HCT116 (cell line): ENCODE results near the gene COL1A1. TPM values are rescaled to one million over a fixed set of nuclear protein-coding genes. Genes with fewer than 3 reads are reported as not detected.

Experiments used
- ATAC-seq: fragments of 200-7000 bp; cut with Tn5 transposase; 2 replicates; pipeline ENCODE4 v1.9.1; 2020; ENCODE audit warnings: mild to moderate bottlenecking, moderate library complexity
- BruUV-seq: library from RNA; stranded (reverse); fragments of 400-500 nt; replicated peaks from 2 replicates; lab custom pipeline; 2021; lab: Mats Ljungman, UMichigan
- CTCF ChIA-PET: fragments of 300-600 bp; sonication (Branson Sonifier 250); formaldehyde crosslinking; loops from one replicate; lab custom pipeline; 2021; ENCODE audit warnings: antibody characterized with exemption; lab: Charles Lee
- POLR2A ChIA-PET: fragments of 300-600, 350-600 bp; sonication (Branson Sonifier 250); formaldehyde crosslinking; loops from one replicate; lab custom pipeline; 2021; ENCODE audit warnings: antibody characterized with exemption; lab: Charles Lee
- RAD21 ChIA-PET, 2 experiments: fragments of 300-600 bp; sonication (Branson Sonifier 250); formaldehyde crosslinking; loops; one replicate each; lab custom pipeline; 2023; ENCODE audit warnings: low total read pairs in 2 of 2; ENCODE audit not compliant: uncharacterized antibody in 2 of 2, unreplicated experiment in 2 of 2, low non-redundant PET in 1 of 2; lab: Charles Lee
- DNase-seq: peaks from one replicate; pipeline ENCODE4 v3.0.0-alpha.2; 2010; ENCODE audit warnings: low read depth, low spot score
- H2AFZ ChIP-seq: fragments of 200-600 bp; shearing (Covaris generic), sonication (generic); 2 replicates; pipeline ENCODE4 v1.6.1; 2017; ENCODE audit warnings: low read depth, mixed run types, mixed read lengths, antibody characterized with exemption, low read length; ENCODE audit not compliant: poor library complexity, severe bottlenecking
- H3K27ac ChIP-seq: 2 replicates; pipeline ENCODE4 v1.5.1; 2012; ENCODE audit warnings: low read depth, low read length
- H3K27me3 ChIP-seq: fragments of 200-600 bp; sonication (generic); 2 replicates; pipeline ENCODE4 v1.6.1; 2016; ENCODE audit warnings: mixed run types, low read length, mixed read lengths; ENCODE audit not compliant: insufficient read depth
- H3K36me3 ChIP-seq, 2 experiments: fragments of 200-500 bp in 1 of 2; fragments of 200-600 bp in 1 of 2; sonication (Bioruptor generic) in 1 of 2; sonication (generic) in 1 of 2; 2 replicates each; pipeline versions ENCODE4 v1.5.1 to v1.6.1; 2014 to 2016; ENCODE audit warnings: low read length in 2 of 2, inconsistent platforms in 1 of 2, mixed read lengths in 1 of 2, mixed run types in 1 of 2; ENCODE audit not compliant: insufficient read depth in 2 of 2, control insufficient read depth in 1 of 2
- H3K4me1 ChIP-seq, 2 experiments: fragments of 200-600 bp in 1 of 2; sonication (generic) in 1 of 2; 2 replicates each; pipeline versions ENCODE4 v1.5.1 to v1.6.1; 2012 to 2017; ENCODE audit warnings: low read length in 2 of 2, inconsistent platforms in 1 of 2, mild to moderate bottlenecking in 1 of 2, mixed read lengths in 1 of 2, mixed run types in 1 of 2, moderate library complexity in 1 of 2; ENCODE audit not compliant: insufficient read depth in 2 of 2, control insufficient read depth in 1 of 2
- H3K4me2 ChIP-seq: fragments of 200-600 bp; sonication (generic); 2 replicates; pipeline ENCODE4 v1.6.1; 2017; ENCODE audit warnings: mixed run types, low read length, mixed read lengths
- H3K4me3 ChIP-seq, 2 experiments: fragments of 200-600 bp in 1 of 2; sonication (generic) in 1 of 2; replicated peaks in 1 of 2; 2 replicates each; pipeline ENCODE4 v1.5.1; 2011 to 2016; ENCODE audit warnings: low read length in 2 of 2, control low read depth in 1 of 2, low read depth in 1 of 2, mild to moderate bottlenecking in 1 of 2, mixed read lengths in 1 of 2, mixed run types in 1 of 2
- H3K79me2 ChIP-seq: fragments of 200-600 bp; sonication (generic); 2 replicates; pipeline ENCODE4 v1.6.1; 2017; ENCODE audit warnings: mild to moderate bottlenecking, mixed run types, low read length, moderate library complexity, mixed read lengths; ENCODE audit not compliant: insufficient read depth
- H3K9ac ChIP-seq: fragments of 200-600 bp; sonication (generic); 2 replicates; pipeline ENCODE4 v1.6.1; 2016; ENCODE audit warnings: low read length, mixed read lengths
- H3K9me2 ChIP-seq: fragments of 200-600 bp; sonication (generic), shearing (Covaris generic); 2 replicates; pipeline ENCODE4 v1.6.1; 2017; ENCODE audit warnings: mixed run types, mild to moderate bottlenecking, moderate library complexity; ENCODE audit not compliant: insufficient read depth
- H3K9me3 ChIP-seq, 2 experiments: fragments of 200-500 bp in 1 of 2; fragments of 200-600 bp in 1 of 2; sonication (Bioruptor generic) in 1 of 2; sonication (generic) in 1 of 2; 2 replicates each; pipeline ENCODE4 v1.6.1; 2014 to 2017; ENCODE audit warnings: low read length in 2 of 2, mixed read lengths in 2 of 2, inconsistent platforms in 1 of 2, low read depth in 1 of 2, mild to moderate bottlenecking in 1 of 2, mixed run types in 1 of 2, moderate library complexity in 1 of 2; ENCODE audit not compliant: control insufficient read depth in 1 of 2, insufficient read depth in 1 of 2
- H4K20me1 ChIP-seq: fragments of 200-600 bp; sonication (generic), shearing (Covaris generic); 2 replicates; pipeline ENCODE4 v1.6.1; 2017; ENCODE audit warnings: mixed run types, mild to moderate bottlenecking, moderate library complexity; ENCODE audit not compliant: insufficient read depth
- ATF3 ChIP-seq: IDR thresholded peaks from 2 replicates; pipeline ENCODE4 v1.6.1; 2012
- CBX3 ChIP-seq: IDR thresholded peaks from 2 replicates; pipeline ENCODE4 v1.6.1; 2012; ENCODE audit warnings: low read depth
- CEBPB ChIP-seq: IDR thresholded peaks from 2 replicates; pipeline ENCODE4 v1.6.1; 2012; ENCODE audit warnings: low read depth
- EGR1 ChIP-seq: IDR thresholded peaks from 2 replicates; pipeline ENCODE4 v1.6.1; 2012; ENCODE audit warnings: low read depth
- EZH2 ChIP-seq: fragments of 200-600 bp; sonication (generic); IDR thresholded peaks from 2 replicates; pipeline ENCODE4 v1.6.1; 2017; ENCODE audit warnings: antibody characterized with exemption, mixed run types
- FOSL1 ChIP-seq: IDR thresholded peaks from 2 replicates; pipeline ENCODE4 v1.6.1; 2012; ENCODE audit warnings: low read depth
- MAX ChIP-seq: IDR thresholded peaks from 2 replicates; pipeline ENCODE4 v1.6.1; 2012
- POLR2AphosphoS5 ChIP-seq: IDR thresholded peaks from 2 replicates; pipeline ENCODE4 v1.6.1; 2011; ENCODE audit warnings: mild to moderate bottlenecking, low read depth, low read length, moderate library complexity
- SP1 ChIP-seq: IDR thresholded peaks from 2 replicates; pipeline ENCODE4 v1.6.1; 2012; ENCODE audit warnings: low read depth
- TCF7L2 ChIP-seq: IDR thresholded peaks from 2 replicates; pipeline ENCODE4 v1.7.0; 2011; ENCODE audit warnings: borderline replicate concordance, inconsistent platforms; ENCODE audit not compliant: insufficient read depth, insufficient read length; ENCODE audit errors: extremely low read depth
- ZNF274 ChIP-seq: fragments of 200-500 bp; sonication (Bioruptor generic); IDR thresholded peaks from 2 replicates; pipeline ENCODE4 v1.6.1; 2014; ENCODE audit warnings: mild to moderate bottlenecking, low read depth, low read length, inconsistent platforms
- intact Hi-C: fragments of 100-400 bp; cut with micrococcal nuclease; formaldehyde crosslinking; loops from 2 replicates; pipeline ENCODE4 v1.10.0; 2022
- total RNA-seq: library from RNA; stranded (reverse); gene quantifications from one replicate; pipeline ENCODE4 v1.2.1, GENCODE V29; 2021; ENCODE audit not compliant: unreplicated experiment
- TF ChIP-seq, protein P1 (sequence below), 3 experiments: fragments of 200-600 bp in 1 of 3; sonication (generic) in 1 of 3; IDR thresholded peaks in 2 of 3; conservative IDR thresholded peaks in 1 of 3; 2 replicates each; pipeline ENCODE4 v1.5.1; 2012 to 2017; ENCODE audit warnings: low read depth in 2 of 3, low read length in 2 of 3, antibody characterized with exemption in 1 of 3, borderline replicate concordance in 1 of 3, control low read depth in 1 of 3, mild to moderate bottlenecking in 1 of 3, mixed read lengths in 1 of 3, mixed run types in 1 of 3, moderate library complexity in 1 of 3; ENCODE audit not compliant: insufficient read depth in 1 of 3

Gene COL1A1
- total RNA-seq, 1 experiment from 2014 or later = 33.6 TPM

GRCh38 chr17:50161911-50162288 is 39.5 kb downstream of the COL1A1 start:
- no TSS peak for BruUV-seq
- Histone ChIP-seq H3K4me3 (peak overlapping the region in 1 of 2 experiments; percentile 59; a peak in 2 of 4 replicates), H3K9ac (peak overlapping the region; percentile 21), H3K36me3 (no peaks in the 10 kb centered on the region), H3K27ac (no peak overlapping the region), H3K9me2 (no peaks in the 10 kb centered on the region), H3K79me2 (no peaks in the 10 kb centered on the region), H3K27me3 (no peaks in the 10 kb centered on the region), H2AFZ (peak overlapping the region; percentile 76), H3K9me3 (no peaks in the 10 kb centered on the region), H4K20me1 (no peaks in the 10 kb centered on the region), H3K4me1 (peaks cover 20 to 36% of the 10 kb centered on the region in 2 experiments), H3K4me2 (peak overlapping the region; percentile 88)
- intact Hi-C loops = loop anchor here (2.0 kb wide), 1 partner anchor 47 kb away; no protein-coding TSS in a partner anchor
- POLR2A ChIA-PET = interaction anchor here (2.8 kb wide), 1 partner anchor 10 kb away, joined by 22 read pairs; no protein-coding TSS in a partner anchor
- no peak for DNase-seq
- ATAC-seq = peak; percentile 5; the same call in 1 of the 2 replicates
- RAD21 ChIA-PET = no interaction called here
- TF ChIP-seq CEBPB = no peak
- no peak for TF ChIP-seq ZNF274
- TF ChIP-seq TCF7L2 = no peak
- TF ChIP-seq FOSL1 = no peak
- CTCF ChIA-PET = interaction anchor here (1.0 to 2.8 kb wide), 9 partner anchors 10 to 173 kb away, joined by 3 to 31 read pairs (median 5); partner anchors contain the start of gene PPP1R9B

DNA sequence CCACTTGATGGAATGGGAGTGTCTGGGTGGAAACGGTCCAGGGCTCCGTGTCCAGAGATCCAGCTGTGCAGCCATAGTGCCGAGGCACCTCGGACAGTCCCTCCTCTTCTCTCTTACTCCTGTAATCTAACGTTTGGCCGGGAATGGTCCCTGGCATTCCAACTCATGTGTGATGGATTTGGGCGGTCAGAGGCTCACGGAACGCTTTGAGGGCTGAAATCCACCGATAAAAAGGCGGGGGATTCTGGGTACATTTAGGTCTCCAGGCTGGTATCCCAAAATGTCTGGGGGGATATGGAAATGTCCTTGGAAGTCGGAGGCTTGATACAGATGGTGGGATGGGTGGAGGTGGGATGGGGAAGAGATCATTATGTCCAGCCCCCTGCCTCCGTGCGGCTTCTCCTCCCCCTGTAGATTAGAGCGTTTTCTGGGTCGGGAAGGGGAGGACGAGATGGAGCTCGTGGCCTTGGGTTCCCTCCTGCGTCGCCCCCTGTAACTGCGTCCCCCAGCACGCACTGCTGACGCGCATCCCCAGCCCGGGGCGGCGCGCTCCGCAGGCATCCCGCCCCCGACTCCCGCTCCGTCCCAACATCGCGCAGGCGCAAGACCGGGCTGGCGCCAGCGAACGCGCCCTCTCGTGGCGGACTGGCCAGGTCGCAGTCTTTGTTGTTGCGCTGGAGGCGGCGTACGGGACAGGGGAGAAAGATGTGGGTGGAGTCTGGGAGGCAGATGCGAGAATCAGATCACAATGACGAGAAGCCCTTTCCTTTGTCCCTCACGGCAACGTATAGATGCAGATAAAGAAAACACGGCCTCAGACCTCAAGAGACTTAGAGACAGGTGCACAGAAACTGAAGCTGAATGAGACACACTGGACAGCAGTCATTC is 40.2 kb downstream of the COL1A1 start:
- H2AFZ ChIP-seq = peak overlapping the region; percentile 76
- H3K4me1 ChIP-seq = peaks cover 20 to 34% of the 10 kb centered on the region in 2 experiments
- no peaks in the 10 kb centered on the region for H3K9me2 ChIP-seq
- TSS peak; percentile 64 for BruUV-seq
- ChIA-PET CTCF (interaction anchor here (0.8 to 2.8 kb wide), 13 partner anchors 9 to 174 kb away, joined by 3 to 31 read pairs (median 4); partner anchors contain the start of gene PPP1R9B), POLR2A (interaction anchor here (2.8 kb wide), 1 partner anchor 9 kb away, joined by 22 read pairs; no protein-coding TSS in a partner anchor), RAD21 (interaction anchor here (0.6 to 0.8 kb wide), 2 partner anchors 10 kb away, joined by 4 to 6 read pairs; no protein-coding TSS in a partner anchor)
- peak overlapping the region; percentile 46 to 59 for H3K4me3 ChIP-seq
- peak overlapping the region; percentile 45 for H3K9ac ChIP-seq
- H3K27me3 ChIP-seq = no peaks in the 10 kb centered on the region
- H3K27ac ChIP-seq = no peak overlapping the region; the same call in 1 of the 2 replicates
- intact Hi-C loops = loop anchor here (2.0 kb wide), 1 partner anchor 46 kb away; no protein-coding TSS in a partner anchor
- H3K9me3 ChIP-seq = no peaks in the 10 kb centered on the region
- peak; percentile 95 for ATAC-seq
- H3K36me3 ChIP-seq = no peaks in the 10 kb centered on the region
- H3K4me2 ChIP-seq = peak overlapping the region; percentile 88
- H3K79me2 ChIP-seq = no peaks in the 10 kb centered on the region
- peak; percentile 86 for DNase-seq
- no peaks in the 10 kb centered on the region for H4K20me1 ChIP-seq
- TF ChIP-seq, protein P1, sequence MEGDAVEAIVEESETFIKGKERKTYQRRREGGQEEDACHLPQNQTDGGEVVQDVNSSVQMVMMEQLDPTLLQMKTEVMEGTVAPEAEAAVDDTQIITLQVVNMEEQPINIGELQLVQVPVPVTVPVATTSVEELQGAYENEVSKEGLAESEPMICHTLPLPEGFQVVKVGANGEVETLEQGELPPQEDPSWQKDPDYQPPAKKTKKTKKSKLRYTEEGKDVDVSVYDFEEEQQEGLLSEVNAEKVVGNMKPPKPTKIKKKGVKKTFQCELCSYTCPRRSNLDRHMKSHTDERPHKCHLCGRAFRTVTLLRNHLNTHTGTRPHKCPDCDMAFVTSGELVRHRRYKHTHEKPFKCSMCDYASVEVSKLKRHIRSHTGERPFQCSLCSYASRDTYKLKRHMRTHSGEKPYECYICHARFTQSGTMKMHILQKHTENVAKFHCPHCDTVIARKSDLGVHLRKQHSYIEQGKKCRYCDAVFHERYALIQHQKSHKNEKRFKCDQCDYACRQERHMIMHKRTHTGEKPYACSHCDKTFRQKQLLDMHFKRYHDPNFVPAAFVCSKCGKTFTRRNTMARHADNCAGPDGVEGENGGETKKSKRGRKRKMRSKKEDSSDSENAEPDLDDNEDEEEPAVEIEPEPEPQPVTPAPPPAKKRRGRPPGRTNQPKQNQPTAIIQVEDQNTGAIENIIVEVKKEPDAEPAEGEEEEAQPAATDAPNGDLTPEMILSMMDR (IDR thresholded peaks at IDR 0.05 in 2 of 3, conservative IDR thresholded peaks at IDR 0.05 in 1 of 3; ENCODE audit: borderline replicate concordance in 1 of 3, insufficient read depth in 1 of 3, low read depth in 2 of 3, low read length in 2 of 3) = peak; percentile 97 to 98 (median 97)
- TF ChIP-seq CEBPB = no peak
- TF ChIP-seq SP1 = no peak
- TF ChIP-seq ZNF274 = no peak
- TF ChIP-seq CBX3 = no peak
- TF ChIP-seq EZH2 = no peak
- TF ChIP-seq TCF7L2 = peak; percentile 90
- no peak for TF ChIP-seq ATF3
- peak; percentile 86 for TF ChIP-seq POLR2AphosphoS5
- TF ChIP-seq EGR1 = peak; percentile 96
- TF ChIP-seq MAX = peak; percentile 68; the same call in 1 of the 2 replicates
